AG09309 (cell line): ENCODE data around the gene TENT5A.

ENCODE experiments used
- DNase-seq: peaks from one replicate; pipeline ENCODE4 v3.0.0-alpha.2; 2010; ENCODE audit warnings: low read depth
- H3K4me3 ChIP-seq: 2 replicates; pipeline ENCODE4 v1.5.1; 2011; ENCODE audit warnings: mild to moderate bottlenecking, low read depth, low read length, moderate library complexity; ENCODE audit not compliant: control insufficient read depth
- TF ChIP-seq, protein P1 (sequence below): IDR thresholded peaks from 2 replicates; pipeline ENCODE4 v1.5.1; 2011; ENCODE audit warnings: mild to moderate bottlenecking, low read depth, low read length, inconsistent platforms; ENCODE audit not compliant: insufficient read depth, control insufficient read depth; ENCODE audit errors: missing control alignments

The TENT5A gene

GRCh38 chr6:81722506-81723223 lies 29.8 kb downstream of the TENT5A start:
- DNase-seq: no peak
- TF ChIP-seq, protein P1, sequence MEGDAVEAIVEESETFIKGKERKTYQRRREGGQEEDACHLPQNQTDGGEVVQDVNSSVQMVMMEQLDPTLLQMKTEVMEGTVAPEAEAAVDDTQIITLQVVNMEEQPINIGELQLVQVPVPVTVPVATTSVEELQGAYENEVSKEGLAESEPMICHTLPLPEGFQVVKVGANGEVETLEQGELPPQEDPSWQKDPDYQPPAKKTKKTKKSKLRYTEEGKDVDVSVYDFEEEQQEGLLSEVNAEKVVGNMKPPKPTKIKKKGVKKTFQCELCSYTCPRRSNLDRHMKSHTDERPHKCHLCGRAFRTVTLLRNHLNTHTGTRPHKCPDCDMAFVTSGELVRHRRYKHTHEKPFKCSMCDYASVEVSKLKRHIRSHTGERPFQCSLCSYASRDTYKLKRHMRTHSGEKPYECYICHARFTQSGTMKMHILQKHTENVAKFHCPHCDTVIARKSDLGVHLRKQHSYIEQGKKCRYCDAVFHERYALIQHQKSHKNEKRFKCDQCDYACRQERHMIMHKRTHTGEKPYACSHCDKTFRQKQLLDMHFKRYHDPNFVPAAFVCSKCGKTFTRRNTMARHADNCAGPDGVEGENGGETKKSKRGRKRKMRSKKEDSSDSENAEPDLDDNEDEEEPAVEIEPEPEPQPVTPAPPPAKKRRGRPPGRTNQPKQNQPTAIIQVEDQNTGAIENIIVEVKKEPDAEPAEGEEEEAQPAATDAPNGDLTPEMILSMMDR: no peak
- no peak overlapping the region for H3K4me3 ChIP-seq

DNA sequence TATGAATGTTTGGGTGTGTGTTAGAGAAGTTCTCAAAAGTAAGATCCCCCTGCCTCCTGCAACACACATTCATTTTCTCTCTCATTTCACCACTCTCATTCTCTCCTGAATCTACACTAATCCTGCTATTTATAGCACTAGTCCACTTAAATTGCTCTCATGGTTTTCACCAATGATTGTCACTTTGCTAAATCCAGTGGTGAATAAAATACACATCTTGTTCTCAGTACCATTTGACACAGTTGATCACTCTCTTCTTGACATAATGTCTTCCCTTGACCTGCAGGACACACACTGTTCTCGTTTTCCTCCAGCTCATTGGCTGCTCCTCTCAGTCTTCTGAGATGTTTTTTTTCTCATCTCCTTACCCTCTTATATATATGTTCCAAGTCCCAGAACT lies 32.1 kb downstream of the TENT5A start:
- TF ChIP-seq, protein P1: no peak
- H3K4me3 ChIP-seq: no peak overlapping the region
- no peak for DNase-seq

- no peak overlapping the region for H3K4me3 ChIP-seq
- no peak for DNase-seq
- TF ChIP-seq, protein P1: no peak
Observed at GRCh38 chr6:81718126-81718525, 34.4 kb downstream of the TENT5A start.

DNA sequence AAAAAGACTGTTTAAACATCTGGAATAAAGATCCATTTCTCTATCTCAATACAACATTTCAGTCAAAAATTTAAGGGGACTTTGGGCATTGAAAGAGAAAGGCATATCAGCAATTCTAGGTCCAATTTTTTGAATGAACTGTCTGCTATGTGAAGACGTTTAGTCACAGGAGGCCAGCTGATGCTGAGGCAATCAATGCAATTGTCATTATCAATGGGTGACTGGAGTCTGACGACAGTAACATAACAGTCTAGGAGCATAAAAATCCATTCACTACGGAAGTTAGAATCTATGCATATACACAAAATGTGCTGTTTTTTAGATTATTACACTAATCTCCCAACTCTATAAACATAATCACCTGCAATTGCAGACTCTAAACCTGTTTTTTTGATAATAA lies 37.8 kb downstream of the TENT5A start:
- DNase-seq: no peak
- TF ChIP-seq, protein P1: no peak
- H3K4me3 ChIP-seq: no peak overlapping the region

GRCh38 chr6:81713205-81713604 lies 39.3 kb downstream of the TENT5A start:
- H3K4me3 ChIP-seq: no peak overlapping the region
- DNase-seq: no peak

GRCh38 chr6:81708113-81708699 lies 44.3 kb downstream of the TENT5A start:
- no peak for DNase-seq
- no peak overlapping the region for H3K4me3 ChIP-seq
- TF ChIP-seq, protein P1: no peak

More at GRCh38 chr6:81713205-81713604, 39.3 kb downstream of the TENT5A start:
- TF ChIP-seq, protein P1: no peak
